ENCODE data around the gene ELOVL6.
"Not testable (repeated sequence)": the region's sequence is repeated elsewhere in the genome, so short reads cannot be mapped to it uniquely, and the experiment has no call there.

ELOVL6 gene

DNA sequence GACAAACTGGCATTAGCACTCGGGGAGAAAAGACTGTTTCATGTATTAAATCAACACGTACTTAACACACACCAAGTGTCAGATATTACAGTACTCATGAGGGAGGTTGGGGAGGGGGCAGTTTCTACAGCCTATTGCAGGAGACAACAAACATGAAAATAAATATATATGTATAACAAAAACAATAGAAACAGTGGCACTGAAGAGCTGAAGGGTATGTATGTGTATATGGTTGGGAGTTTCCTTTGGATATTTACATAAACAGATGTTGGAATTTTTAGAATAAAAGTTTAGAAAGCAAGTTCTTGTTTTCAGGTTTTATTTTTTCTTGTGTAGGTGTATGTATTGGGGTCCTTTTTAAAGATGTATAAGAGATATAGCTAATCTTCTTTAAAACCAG lies 133.5 kb downstream of the ELOVL6 start:
- no peak for DNase-seq

DNA sequence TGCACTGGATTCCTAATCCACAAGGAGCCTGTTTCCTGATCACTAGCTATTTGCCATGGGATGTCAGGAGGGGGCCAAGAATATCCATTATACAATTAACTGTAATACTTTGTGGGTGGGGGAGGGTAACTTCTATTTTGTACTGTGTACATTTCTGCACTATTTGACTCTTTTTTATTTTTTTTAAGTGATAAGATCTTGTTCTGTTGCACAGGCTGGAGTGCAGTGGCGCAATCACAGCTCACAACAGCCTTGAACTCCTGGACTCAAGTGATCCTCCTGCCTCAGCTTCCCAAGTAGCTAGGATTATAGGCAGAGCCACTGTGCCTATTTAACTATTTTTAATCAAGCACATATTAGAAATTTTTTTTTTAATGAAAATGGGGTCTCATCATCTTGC lies 134.1 kb downstream of the ELOVL6 start:
- DNase-seq = no peak

DNA sequence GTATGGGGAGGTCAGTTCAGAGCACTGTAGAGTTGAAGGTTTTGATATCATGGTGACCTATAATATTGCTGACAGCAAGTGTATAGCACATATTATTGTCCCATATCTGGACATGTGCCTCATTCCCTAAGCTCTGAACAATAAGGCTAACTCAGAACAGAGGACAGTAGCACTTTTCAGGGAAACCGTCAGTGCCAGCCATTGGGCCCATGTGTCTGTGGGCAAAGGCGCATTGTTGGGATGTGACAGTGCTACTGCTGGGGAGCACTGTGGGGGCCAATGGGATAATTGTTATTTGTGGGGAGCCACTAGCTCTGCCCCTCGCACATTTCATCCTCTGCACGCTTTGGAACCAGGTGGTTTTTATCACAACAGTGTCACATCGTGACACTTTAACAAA lies 136.2 kb downstream of the ELOVL6 start:
- no peak for DNase-seq

DNA sequence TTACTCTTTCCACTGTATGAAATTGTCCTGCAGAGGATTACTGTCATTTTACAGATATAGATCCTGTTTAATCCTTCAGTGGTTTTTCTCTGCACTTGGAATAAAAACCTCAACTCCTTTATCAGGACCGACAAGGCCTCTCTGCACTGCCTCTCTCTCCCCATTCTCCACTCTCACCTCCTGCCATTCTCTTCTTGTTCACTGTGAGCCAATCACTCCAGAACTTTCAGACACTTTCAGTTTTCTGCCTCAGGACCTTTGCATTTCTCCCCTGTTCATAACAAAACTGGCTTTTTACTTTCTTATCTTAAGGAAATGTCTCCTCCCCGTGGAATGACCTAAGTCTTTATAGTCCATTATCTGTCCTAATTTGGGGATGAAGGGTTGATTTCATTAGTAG lies 137.3 kb downstream of the ELOVL6 start:
- DNase-seq = no peak

DNA sequence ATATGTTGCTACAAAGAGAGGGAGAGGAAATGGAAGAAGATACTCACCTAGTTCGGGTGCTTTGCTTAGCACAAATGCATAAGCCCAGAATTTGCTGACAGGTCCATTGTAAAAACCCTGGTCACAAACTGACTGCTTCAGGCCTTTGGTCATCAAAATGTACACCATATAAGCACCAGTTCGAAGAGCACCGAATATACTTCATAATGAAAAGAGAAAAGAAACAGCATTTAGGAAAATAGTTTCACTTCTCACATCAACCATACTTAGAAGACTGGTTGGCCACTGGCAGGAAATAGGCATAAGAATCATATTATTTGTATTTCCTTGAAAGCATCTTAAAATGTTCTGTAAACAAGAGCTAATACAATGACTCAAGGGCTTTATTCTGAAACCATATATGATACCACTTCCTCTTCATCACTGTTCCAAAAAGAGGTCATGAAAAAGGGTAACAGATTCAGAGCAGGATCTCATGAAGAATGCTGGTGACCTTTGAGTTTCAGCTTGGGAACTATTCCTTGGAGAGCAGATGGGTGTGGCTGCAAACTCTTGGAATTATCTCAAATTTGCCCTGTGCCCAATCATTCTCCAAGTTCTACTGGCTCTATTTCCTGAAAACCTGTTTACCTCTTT lies 138.7 kb downstream of the ELOVL6 start:
- no peak for DNase-seq

DNA sequence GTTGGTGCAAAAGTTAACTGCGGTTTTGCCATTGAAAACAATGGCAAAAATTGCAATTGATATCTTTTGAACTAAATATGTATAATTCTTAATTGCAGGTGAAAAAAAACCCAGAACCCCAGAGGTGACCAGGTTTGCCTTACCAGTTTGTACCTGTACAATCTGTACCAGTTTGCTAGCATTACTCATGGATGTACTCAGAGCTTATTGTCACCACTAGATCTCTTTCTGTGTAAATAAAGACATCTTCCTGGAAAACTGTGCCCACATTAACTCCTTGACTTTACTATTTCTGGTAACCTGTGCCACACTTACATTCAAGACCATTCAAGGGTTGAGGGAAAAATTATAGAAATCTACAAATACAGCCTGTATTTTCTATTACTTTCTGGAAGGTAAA lies 139.7 kb downstream of the ELOVL6 start:
- DNase-seq = no peak

DNA sequence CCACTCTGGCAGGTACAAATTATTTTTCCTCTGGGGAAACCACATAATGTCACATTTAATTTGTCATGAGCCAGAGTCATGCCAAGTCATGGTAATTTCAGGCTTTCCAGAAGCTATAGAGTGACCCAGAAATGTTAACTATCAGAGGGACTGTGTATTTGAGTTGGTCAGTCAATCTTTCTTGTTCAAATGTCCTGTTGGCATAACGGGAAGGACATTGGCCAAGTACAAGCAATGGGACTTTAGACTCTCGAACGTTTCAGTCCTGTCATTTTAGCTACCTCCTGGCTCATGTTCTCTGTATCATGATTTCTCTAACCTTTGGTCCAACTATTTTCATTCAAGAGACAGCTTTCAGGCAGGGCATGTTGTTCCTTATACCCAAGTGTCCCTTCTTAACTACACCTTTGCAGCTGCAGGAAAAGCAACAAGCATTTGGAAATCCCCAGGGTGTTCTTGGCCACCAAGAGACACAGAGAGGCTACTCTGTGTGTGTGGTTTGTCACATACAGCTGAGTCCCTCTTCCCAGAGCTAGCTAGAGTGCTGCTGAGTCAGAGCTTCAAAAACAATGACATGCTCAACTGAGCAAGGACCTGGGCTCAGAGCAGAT lies 143.2 kb downstream of the ELOVL6 start:
- DNase-seq = no peak

DNA sequence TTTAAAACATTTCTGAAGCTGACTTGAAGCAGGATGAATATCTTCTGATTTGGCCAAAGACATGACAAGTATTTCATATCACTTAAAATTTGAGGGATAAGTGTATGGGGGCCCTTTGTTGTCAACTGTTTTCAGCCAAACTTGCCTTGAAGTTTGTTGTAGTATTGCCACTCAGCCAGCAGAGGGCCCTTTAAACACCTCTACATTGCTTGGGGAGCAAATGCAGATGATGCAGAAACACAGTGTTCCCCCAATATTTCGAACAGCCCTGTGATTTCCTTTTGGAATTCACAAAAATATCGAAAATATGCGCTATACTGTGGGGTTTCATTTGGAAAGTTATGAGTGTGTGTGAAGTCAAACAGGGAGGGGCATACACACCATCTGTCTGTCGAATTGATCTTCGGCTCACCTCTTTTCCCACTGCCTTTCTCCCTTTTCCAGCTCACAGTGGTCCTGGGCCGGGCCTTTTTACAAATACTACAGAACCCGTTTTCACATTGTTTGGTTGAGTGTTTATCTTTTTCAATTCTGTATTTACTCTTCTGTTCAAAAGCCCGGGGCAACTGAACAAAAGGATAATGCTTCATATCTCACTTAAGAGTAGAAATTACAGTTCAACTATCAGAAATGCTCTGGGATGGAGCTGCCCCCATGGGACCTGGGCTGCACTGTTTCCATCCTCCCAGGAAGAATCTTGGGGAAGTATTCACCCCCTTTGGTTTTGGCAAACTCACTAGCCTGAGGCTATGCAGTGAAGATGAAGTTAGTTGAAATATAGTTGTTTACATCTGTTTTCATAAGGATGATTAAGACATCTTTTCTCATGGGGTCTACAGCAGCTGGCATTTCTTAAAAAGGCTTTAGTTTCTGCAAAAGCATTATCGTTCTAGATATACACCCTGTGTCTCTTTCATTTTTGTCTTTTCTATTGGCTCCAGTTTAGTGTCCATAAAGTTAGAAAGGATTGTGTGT lies 148.2 kb downstream of the ELOVL6 start:
- no peak for DNase-seq

DNA sequence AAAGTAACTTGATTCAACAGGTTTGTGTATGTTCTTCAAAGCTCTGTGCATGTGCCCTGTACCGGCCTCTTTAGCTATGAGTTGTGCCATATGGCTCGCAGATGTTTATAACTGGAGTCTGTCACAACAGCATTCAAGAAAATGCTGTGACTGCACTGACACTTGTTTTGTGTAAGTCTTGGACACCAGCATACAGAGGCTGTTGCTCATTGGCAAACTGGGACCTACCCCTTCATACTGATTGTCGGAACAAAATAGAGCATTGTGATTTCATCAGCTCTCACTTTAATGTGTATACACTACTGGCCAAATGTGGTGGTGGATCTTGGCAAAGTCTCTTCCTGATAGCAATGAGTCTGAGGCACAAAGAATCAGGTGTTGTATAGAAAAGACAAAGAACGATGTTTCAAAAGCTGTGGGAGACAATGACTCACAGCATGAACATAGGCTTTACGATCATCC lies 151.8 kb downstream of the ELOVL6 start:
- DNase-seq = no peak

DNA sequence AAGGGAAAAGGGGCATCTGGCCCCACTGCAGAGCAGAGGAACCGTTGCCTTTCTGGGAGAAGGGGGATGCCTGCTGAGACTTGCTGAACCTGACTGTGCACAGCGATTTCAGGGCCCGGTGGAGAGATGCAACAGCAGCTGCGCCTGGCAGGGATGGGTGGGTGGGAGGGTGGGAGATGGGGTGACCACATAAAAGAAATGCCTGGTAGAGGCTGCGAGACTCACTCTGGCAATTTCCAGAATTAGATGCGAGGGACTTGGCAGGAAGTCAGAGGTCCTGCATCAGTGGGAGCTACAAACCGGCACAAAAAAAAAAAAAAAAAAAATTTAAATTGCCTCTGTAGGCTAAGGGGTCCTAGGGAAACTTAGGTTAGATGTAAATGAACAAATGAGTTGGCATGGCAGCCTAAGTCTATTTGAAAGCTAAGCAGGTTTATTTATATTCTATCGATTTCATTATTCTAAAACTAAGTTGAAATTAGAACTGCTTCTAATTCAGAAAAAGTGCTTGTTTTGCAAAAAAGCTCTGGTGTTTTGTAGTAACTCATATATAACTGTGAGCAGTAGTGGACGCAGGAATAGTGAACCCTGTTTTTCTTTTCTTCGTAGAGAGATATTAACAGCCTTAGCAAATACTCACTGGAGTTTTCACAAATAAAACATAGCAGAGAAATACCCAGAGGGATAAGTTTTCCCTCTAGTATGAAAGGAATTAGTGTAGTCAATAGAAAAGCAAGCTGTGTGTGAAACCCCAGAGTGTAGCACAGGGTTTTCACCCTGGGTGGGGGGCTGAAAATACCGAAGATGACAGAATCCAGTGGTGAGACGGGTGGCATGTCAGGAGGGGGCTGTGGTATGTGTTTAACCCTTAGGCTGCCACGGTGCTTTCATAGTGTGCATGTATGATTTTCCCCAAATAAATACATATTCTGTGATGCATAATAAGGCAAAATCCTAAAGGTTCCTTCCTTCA lies 155.6 kb downstream of the ELOVL6 start:
- DNase-seq = no peak

DNA sequence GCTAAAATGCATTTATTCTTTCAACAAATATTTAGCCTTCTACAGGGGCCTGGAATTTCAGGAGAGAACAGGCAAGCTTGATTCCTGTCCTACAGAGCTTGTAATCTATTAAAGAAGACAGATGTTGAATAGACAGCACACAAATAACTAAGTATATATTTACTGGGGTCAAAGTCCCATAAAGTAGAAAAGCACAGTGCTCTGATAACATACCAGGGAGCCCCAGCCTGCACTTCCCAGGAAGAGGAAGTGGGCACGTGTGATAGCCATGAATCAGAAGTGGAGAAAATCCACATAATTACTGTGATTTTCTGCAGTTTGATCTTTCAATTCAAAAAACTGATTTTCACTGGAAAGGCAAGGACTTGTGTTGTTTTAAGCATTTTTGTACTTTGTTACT lies 156.7 kb downstream of the ELOVL6 start:
- no peak for DNase-seq

DNA sequence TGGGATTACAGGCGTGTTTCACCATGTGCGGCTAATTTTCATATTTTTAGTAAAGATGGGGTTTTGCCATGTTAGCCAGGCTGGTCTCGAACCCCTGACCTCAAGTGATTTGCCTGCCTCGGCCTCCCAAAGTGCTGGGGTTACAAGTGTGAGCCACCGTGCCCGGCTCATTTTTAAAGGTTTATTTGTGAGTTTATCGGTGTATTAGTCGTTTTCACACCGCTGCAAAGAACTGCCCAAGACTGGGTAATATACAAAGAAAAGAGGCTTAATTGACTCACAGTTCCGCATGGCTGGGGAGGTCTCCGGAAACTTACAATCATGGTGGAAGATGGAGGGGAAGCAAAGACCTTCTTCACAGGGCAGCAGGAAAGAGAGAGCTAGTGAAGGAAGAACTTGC lies 159.3 kb downstream of the ELOVL6 start:
- not testable (repeated sequence) for DNase-seq

DNA sequence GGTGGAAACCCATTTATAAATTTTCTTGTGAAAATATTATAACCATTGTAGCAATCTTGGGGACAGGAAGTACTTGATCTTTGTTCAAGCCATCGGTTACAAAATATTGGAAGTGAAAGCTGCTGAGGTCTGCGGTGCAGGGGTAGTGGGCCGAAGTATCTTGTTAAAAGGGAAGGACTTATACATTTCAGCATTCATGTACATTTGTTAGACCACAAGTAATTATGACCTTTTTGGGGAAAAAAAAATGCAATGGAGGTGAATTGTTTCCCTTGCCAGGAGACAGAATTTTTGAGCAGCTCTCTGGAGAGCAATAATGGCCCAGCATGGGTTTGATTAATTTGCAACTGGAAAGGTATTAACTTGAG lies 164.4 kb downstream of the ELOVL6 start:
- DNase-seq = no peak

DNA sequence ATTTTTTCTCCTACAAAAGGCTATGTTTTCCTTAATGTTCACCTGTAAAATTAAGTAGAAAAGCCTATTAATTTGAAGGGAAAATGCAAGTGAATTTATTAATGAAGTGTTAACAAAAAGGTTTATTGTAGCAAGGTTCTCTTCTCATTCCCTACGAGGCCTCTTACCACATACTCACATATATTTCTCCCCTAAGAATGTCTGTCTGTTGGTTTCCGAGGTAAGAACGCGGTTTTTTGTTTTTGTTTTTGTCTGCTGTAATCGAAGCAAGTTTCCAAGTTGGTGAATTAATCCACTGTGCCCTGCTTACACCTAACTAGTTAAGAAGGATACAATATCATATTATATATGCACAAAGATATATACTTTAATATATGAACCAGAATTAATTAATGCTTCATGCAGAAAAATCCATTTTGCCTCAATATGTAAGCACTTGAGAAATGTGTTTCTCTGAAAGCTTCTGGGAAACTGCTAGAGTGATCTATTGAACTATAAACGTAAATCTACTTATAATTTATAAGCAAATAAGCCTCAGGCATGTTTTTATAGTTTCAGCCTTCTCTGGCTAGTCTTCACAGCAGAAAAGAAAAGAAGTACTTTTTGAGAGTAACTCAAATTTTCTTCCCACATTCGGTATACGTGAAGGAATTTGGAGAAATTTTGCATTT lies 164.9 kb downstream of the ELOVL6 start:
- no peak for DNase-seq

DNA sequence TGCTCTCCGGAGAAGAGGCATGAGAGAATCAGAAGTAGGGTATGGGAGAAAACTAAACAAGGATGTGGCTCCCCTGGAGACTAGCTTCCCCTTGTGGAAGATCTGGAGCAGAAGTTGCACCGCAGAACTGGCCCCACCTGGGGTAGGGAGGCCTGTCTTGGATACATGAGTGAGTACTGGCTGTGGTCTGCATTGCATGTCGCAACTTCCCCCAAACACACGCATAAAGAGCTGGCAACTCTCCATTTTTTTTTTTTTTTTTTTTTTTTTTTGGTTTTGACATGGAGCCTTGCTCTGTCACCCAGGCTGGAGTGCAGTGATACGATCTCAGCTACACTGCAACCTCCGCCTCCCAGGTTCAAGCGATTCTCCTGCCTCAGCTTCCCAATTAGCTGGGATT lies 165.8 kb downstream of the ELOVL6 start:
- DNase-seq = no peak

DNA sequence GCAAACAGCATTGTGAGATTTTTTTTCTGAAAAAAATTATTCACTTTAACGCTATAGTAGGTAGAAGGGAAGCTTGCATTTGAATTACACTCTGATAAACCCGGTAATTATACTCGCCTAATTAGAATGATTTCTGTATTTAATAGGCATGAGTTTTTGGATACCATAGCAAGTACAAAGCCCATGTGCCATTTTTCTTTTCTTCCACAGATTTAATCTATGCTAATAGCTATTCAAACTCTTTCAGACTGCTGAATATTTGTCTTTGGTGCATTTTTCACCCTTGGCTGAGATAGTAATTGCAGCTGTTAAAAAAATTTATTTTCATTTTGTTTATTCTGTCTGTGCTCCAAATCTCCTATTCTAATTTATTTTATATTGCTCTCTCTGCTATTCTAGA lies 172.7 kb downstream of the ELOVL6 start:
- DNase-seq = no peak

DNA sequence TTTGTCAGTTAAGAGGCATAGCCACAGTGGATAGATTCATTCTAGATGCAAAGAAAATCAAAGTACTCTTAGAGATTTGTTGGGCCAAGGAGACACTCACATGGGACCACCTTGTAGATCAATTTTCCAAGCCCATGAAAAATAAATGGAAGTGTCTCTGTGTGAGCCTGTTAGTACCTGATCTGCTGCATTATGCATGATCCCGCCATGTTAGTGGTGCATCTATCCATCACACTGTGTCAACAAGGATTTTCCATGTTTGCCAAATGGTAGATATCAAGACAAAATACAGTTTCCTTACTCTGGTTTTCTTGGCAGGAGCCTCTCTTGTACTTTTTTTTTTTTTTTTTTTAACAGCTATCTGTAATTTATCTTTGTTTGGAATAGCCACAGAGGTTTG lies 173.4 kb downstream of the ELOVL6 start:
- DNase-seq = no peak

DNA sequence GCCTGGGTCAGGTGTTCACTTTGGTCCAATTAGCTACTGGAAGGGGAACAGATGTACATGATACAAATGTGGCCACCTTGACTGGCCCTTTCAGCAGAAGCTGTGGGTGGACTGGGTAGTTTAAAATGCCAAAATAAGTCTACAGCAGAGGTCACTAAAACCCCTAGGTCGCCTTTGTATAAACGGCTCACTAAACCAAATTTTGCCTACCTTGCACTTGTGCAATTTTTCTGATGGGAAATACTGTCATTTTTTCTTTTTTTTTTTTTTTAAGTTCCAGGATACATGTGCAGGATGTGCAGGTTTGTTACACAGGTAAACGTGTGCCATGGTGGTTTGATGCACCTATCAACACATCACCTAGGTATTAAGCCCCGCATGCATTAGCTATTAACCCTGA lies 176.0 kb downstream of the ELOVL6 start:
- no peak for DNase-seq

DNA sequence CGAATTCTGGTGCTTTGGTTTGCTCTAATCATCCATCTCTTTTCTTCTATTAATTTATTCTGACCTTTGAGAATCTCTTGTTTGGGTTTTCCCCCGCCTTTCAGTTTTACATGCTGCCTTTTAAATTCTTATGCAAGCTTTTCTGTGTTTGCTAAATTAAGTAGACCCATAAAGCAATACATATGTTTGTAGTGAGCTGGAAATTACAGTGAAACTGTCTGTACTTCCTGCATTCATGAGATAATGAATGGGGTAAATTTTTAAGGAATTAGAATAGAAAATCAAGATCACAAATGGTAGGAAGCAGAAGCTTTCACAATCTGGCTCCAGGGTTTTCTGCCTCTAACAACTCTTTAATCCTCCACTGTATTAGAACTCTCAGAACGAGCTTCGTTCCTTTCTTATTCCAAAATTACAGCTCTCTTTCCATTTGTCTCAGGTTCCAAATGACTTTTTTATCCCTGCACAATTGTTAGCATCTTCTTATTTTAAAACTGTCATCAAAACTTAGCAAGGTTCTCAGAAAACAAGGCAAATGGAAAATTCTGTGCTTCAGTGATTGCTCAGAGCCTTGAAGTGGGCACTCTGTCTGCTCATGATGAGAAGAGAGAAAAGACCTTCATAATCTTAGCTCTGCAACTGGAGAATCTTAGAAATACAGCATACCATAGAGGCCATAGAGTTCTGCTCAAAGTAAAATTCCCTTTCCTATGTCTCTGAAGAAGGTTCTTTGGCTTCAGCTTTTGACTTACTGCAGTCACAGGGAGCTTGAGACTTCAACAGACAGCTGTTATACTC lies 177.6 kb downstream of the ELOVL6 start:
- DNase-seq = no peak

DNA sequence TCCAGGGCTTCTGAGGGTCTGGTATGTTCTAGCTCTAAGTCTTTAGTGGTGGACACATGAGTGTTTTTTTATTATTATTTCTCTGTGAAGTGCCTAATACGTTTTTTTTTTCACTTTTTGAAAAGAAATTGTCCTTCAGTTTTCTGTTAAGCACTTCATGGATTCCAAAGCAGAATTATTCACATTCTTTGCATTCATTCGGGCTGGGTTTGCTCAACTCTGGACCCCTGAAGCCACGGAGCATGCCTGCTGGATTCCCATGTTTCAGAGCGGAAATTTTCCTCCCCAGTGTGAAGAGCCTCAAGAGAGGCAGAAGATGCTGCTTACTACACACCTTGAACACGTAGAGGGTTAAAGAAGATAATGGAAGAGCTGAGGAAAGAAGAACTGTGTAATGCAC lies 178.3 kb downstream of the ELOVL6 start:
- no peak for DNase-seq

DNA sequence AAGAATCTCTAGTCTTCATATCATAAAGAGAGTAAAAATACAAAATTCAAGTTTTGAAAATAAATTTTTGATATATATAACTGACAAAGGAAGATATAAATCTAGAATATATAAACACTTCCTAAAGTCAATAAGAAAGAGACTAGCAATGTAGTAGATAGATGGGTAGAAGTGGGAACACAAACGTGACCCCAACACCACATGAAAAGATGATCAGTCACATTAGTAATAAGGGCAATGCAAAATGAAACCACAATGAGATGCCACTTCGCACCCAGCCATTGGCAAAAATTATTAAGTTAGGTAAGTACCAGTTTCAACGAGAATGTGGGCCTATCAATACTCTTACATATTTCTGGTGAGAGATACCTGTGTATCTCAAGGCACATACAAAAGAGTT lies 179.3 kb downstream of the ELOVL6 start:
- DNase-seq = no peak

All from GOT3 (cell line).